Measurements from ENCODE around the gene C6orf89.

Gene C6orf89

DNA sequence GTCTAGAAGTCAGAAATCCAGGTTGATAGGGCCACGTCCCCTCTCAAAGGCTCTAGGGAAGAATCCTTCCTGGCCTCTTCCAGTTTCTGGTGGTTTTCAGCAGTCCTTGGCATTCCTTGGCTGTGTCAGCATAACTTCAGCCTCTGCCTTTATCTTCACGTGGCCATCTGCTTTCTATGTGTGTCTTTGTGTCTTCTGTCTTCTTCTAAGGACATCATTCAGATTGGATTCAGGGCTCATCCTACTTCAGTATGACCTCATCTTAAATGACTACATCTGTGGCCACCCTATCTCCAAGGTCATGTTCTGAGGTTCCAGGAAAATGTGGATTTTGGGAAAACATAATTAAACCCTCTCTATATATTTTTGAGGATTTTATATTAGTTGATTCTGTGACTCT is 23.0 kb downstream of the C6orf89 start:
- Histone ChIP-seq H4K20me1 (ENCODE audit: insufficient read depth, low read length, poor library complexity, severe bottlenecking) (no peaks in the 10 kb centered on the region), H3K4me2 (ENCODE audit: low read depth, low read length, poor library complexity, severe bottlenecking) (peak overlapping the region; percentile 10), H3K4me1 (ENCODE audit: insufficient read depth, low read length, poor library complexity, severe bottlenecking) (peaks cover 91% of the 10 kb centered on the region)

DNA sequence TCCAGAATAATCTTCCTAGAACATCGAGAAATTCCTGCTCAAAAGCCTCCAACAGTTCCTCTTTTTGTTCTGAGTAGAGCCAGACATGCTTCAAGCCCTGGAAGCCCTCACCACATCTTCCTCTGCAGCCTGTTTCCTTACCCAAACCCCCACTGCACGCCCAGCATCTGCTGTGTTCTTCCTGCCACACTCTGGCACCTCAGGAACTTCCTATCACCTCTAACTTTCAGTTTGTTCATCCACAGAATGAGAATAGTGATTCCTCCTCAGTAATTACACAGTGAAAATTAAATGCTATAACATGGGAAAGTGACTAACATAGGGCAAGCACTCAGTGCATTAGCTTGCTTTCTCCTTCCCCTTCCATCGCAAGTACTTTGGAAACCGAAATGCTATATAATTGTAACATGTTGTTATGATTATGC is 26.3 kb downstream of the C6orf89 start:
- H3K27me3 ChIP-seq (ENCODE audit: insufficient read depth, low read length, poor library complexity, severe bottlenecking): no peaks in the 10 kb centered on the region
- H4K20me1 ChIP-seq (ENCODE audit: insufficient read depth, low read length, poor library complexity, severe bottlenecking): no peaks in the 10 kb centered on the region
- peaks cover 17% of the 10 kb centered on the region for H3F3A ChIP-seq (ENCODE audit: low read depth)
- no peak overlapping the region for H2AFZ ChIP-seq (ENCODE audit: low read length)
- peak overlapping the region; percentile 74 for H3K4me3 ChIP-seq (ENCODE audit: low read length, poor library complexity, severe bottlenecking)
- peaks cover 5% of the 10 kb centered on the region; the same call in 1 of the 2 replicates for H3K79me2 ChIP-seq (ENCODE audit: insufficient read depth, low read length)
- peak overlapping the region; percentile 81 for H3K9ac ChIP-seq (ENCODE audit: low read depth, low read length, poor library complexity, severe bottlenecking)
- peaks cover 12% of the 10 kb centered on the region; the same call in 1 of the 2 replicates for H3K36me3 ChIP-seq (ENCODE audit: insufficient read depth, low read length)
- peak overlapping the region; percentile 98 for H3K4me2 ChIP-seq (ENCODE audit: low read depth, low read length, poor library complexity, severe bottlenecking)
- H3K4me1 ChIP-seq (ENCODE audit: insufficient read depth, low read length, poor library complexity, severe bottlenecking): peaks cover 78% of the 10 kb centered on the region
- no peaks in the 10 kb centered on the region for H3K9me2 ChIP-seq (replicated peaks; ENCODE audit: low read depth, low read length)
- H3K9me3 ChIP-seq (ENCODE audit: insufficient read depth, low read depth, low read length): no peaks in the 10 kb centered on the region
- TF ChIP-seq, protein P1, sequence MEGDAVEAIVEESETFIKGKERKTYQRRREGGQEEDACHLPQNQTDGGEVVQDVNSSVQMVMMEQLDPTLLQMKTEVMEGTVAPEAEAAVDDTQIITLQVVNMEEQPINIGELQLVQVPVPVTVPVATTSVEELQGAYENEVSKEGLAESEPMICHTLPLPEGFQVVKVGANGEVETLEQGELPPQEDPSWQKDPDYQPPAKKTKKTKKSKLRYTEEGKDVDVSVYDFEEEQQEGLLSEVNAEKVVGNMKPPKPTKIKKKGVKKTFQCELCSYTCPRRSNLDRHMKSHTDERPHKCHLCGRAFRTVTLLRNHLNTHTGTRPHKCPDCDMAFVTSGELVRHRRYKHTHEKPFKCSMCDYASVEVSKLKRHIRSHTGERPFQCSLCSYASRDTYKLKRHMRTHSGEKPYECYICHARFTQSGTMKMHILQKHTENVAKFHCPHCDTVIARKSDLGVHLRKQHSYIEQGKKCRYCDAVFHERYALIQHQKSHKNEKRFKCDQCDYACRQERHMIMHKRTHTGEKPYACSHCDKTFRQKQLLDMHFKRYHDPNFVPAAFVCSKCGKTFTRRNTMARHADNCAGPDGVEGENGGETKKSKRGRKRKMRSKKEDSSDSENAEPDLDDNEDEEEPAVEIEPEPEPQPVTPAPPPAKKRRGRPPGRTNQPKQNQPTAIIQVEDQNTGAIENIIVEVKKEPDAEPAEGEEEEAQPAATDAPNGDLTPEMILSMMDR (conservative IDR thresholded peaks at IDR 0.05; ENCODE audit: low read length): no peak
- no peak for TF ChIP-seq EZH2phosphoT487 (IDR thresholded peaks at IDR 0.05; ENCODE audit: borderline replicate concordance)

More for the DNA sequence above, 23.0 kb downstream of the C6orf89 start:
- Histone ChIP-seq H3K9ac (ENCODE audit: low read depth, low read length, poor library complexity, severe bottlenecking) (peak overlapping the region; percentile 45), H3K9me3 (ENCODE audit: insufficient read depth, low read depth, low read length) (no peaks in the 10 kb centered on the region), H3K27me3 (ENCODE audit: insufficient read depth, low read length, poor library complexity, severe bottlenecking) (no peaks in the 10 kb centered on the region), H3K4me3 (ENCODE audit: low read length, poor library complexity, severe bottlenecking) (no peak overlapping the region), H3K79me2 (ENCODE audit: insufficient read depth, low read length) (peaks cover 10% of the 10 kb centered on the region; the same call in 1 of the 2 replicates), H2AFZ (ENCODE audit: low read length) (no peak overlapping the region), H3K36me3 (ENCODE audit: insufficient read depth, low read length) (no peaks in the 10 kb centered on the region), H3K9me2 (replicated peaks; ENCODE audit: low read depth, low read length) (no peaks in the 10 kb centered on the region), H3F3A (ENCODE audit: low read depth) (peaks cover 17% of the 10 kb centered on the region)
- TF ChIP-seq, protein P1 (conservative IDR thresholded peaks at IDR 0.05; ENCODE audit: low read length): no peak
- no peak for TF ChIP-seq EZH2phosphoT487 (IDR thresholded peaks at IDR 0.05; ENCODE audit: borderline replicate concordance)

DNA sequence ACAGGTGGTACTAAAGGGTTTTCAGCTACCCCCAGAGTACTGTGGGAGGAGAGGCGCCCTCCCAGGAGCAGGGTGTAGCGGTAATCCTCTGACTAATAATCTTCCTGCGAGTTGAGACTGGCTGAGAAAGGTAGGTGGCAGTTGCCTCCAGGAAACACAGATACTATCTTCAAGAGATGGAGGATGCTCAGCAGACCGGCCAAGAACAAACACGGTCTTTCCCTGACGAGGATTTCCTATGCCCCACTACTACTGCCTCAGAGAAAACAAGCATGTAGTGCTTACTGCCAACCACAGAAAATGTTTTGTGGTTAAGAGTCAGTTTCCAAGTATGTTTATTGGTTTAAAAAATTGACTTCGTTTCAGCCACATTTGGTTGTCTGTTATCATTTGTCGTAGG is 26.8 kb downstream of the C6orf89 start:
- H3K4me2 ChIP-seq (ENCODE audit: low read depth, low read length, poor library complexity, severe bottlenecking): peak overlapping the region; percentile 98
- H3K79me2 ChIP-seq (ENCODE audit: insufficient read depth, low read length): peaks cover 5% of the 10 kb centered on the region; the same call in 1 of the 2 replicates
- H3F3A ChIP-seq (ENCODE audit: low read depth): peaks cover 17% of the 10 kb centered on the region
- no peaks in the 10 kb centered on the region for H3K9me3 ChIP-seq (ENCODE audit: insufficient read depth, low read depth, low read length)
- H3K36me3 ChIP-seq (ENCODE audit: insufficient read depth, low read length): peaks cover 16% of the 10 kb centered on the region; the same call in 1 of the 2 replicates
- peak overlapping the region; percentile 81 for H3K9ac ChIP-seq (ENCODE audit: low read depth, low read length, poor library complexity, severe bottlenecking)
- H3K27me3 ChIP-seq (ENCODE audit: insufficient read depth, low read length, poor library complexity, severe bottlenecking): no peaks in the 10 kb centered on the region
- H2AFZ ChIP-seq (ENCODE audit: low read length): no peak overlapping the region
- peak; percentile 81 for TF ChIP-seq EZH2phosphoT487 (IDR thresholded peaks at IDR 0.05; ENCODE audit: borderline replicate concordance)
- TF ChIP-seq, protein P1 (conservative IDR thresholded peaks at IDR 0.05; ENCODE audit: low read length): no peak; the same call in 1 of the 2 replicates
- H4K20me1 ChIP-seq (ENCODE audit: insufficient read depth, low read length, poor library complexity, severe bottlenecking): no peaks in the 10 kb centered on the region
- no peaks in the 10 kb centered on the region for H3K9me2 ChIP-seq (replicated peaks; ENCODE audit: low read depth, low read length)
- peak overlapping the region; percentile 74 for H3K4me3 ChIP-seq (ENCODE audit: low read length, poor library complexity, severe bottlenecking)
- H3K4me1 ChIP-seq (ENCODE audit: insufficient read depth, low read length, poor library complexity, severe bottlenecking): peaks cover 73% of the 10 kb centered on the region

All from Loucy (cell line).